ENCODE results near the gene CMPK2.

CMPK2 gene

DNA sequence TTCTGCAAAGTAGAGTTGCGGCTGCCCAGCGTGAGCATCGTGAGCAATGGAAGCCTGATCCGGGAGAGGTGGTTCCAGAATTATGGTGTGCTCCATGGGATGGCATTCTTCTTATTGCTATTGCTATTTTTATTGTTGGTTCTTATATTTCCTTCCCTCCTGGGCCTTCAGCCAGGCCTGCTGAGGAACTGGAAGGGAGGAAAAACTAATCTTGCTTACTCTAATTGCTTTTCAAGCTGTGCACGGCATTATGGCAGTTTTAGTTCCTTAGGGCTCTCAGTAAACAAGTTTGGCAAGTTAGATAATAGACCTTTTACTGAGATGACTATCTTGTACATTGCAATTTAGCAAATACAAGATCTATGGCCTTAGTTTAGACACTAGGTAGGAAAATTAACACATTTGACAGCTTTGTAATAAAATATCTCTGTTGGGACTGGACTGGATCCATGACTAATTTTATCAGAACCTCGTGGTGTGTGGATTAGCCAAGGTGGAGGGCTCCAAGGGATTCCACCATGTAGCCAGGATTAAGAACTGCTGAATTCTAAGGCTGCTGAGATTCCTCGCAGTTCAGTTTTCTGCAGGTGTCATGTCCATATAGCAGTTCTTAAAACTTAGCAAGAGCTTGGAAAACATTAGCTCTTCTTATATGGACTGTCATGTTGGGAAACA, 17.9 kb upstream of the CMPK2 start:
- no peaks in the 10 kb centered on the region for H3K27me3 ChIP-seq
- TF ChIP-seq, protein P1, sequence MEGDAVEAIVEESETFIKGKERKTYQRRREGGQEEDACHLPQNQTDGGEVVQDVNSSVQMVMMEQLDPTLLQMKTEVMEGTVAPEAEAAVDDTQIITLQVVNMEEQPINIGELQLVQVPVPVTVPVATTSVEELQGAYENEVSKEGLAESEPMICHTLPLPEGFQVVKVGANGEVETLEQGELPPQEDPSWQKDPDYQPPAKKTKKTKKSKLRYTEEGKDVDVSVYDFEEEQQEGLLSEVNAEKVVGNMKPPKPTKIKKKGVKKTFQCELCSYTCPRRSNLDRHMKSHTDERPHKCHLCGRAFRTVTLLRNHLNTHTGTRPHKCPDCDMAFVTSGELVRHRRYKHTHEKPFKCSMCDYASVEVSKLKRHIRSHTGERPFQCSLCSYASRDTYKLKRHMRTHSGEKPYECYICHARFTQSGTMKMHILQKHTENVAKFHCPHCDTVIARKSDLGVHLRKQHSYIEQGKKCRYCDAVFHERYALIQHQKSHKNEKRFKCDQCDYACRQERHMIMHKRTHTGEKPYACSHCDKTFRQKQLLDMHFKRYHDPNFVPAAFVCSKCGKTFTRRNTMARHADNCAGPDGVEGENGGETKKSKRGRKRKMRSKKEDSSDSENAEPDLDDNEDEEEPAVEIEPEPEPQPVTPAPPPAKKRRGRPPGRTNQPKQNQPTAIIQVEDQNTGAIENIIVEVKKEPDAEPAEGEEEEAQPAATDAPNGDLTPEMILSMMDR (IDR thresholded peaks at IDR 0.05; ENCODE audit: low read depth, low read length), result no peak
- no peak overlapping the region for H3K4me3 ChIP-seq (ENCODE audit: low read depth, low read length)
- DNase-seq, result no peak
- H3K36me3 ChIP-seq, result no peaks in the 10 kb centered on the region
- no peaks in the 10 kb centered on the region for H3K9me3 ChIP-seq
- H3K4me1 ChIP-seq, result no peaks in the 10 kb centered on the region

DNA sequence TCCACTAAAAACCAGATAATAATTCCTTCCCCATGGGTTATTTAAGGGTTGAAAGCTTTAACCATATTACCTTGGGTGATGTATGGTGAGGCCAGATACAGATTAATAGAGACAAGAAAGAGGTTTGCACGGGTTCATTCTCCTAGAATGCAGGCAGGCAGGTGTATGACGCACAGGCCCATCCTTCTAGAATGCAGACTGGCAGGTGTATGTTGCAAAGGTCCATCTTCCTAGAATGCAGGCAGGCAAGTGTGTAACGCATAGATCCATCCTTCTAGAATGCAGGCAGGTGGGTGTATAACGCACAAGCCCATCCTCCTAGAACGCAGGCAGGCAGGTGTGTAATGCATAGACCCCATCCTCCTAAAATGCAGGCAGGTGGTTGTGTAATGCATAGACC, 15.8 kb upstream of the CMPK2 start:
- no peak overlapping the region for H3K4me3 ChIP-seq (ENCODE audit: low read depth, low read length)
- H3K9me3 ChIP-seq, result no peaks in the 10 kb centered on the region
- no peaks in the 10 kb centered on the region for H3K27me3 ChIP-seq
- no peaks in the 10 kb centered on the region for H3K36me3 ChIP-seq
- no peak for DNase-seq
- TF ChIP-seq, protein P1 (IDR thresholded peaks at IDR 0.05; ENCODE audit: low read depth, low read length), result no peak
- no peaks in the 10 kb centered on the region for H3K4me1 ChIP-seq

DNA sequence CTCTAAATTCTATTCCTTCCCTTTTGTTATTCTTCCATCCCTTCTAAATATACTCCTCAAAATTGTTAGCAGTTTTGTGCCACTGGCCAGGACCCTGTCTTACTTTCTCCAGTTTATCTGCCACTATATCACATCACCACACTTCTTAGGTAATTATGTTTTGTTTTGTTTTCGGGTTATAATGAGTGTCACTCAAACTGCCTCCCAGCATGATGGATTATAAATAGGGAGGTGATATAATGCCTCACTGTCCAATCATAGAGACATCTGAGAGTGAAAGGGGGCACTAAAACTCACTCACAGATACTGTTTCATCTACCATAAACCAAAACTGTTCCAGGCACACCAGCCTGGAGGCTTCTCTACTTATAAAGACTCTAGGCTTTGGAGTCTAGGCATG, 15.3 kb upstream of the CMPK2 start:
- TF ChIP-seq, protein P1 (IDR thresholded peaks at IDR 0.05; ENCODE audit: low read depth, low read length), result no peak
- Histone ChIP-seq H3K4me3 (ENCODE audit: low read depth, low read length) (no peak overlapping the region), H3K36me3 (no peaks in the 10 kb centered on the region), H3K9me3 (no peaks in the 10 kb centered on the region), H3K27me3 (no peaks in the 10 kb centered on the region), H3K4me1 (no peaks in the 10 kb centered on the region)
- DNase-seq, result no peak

DNA sequence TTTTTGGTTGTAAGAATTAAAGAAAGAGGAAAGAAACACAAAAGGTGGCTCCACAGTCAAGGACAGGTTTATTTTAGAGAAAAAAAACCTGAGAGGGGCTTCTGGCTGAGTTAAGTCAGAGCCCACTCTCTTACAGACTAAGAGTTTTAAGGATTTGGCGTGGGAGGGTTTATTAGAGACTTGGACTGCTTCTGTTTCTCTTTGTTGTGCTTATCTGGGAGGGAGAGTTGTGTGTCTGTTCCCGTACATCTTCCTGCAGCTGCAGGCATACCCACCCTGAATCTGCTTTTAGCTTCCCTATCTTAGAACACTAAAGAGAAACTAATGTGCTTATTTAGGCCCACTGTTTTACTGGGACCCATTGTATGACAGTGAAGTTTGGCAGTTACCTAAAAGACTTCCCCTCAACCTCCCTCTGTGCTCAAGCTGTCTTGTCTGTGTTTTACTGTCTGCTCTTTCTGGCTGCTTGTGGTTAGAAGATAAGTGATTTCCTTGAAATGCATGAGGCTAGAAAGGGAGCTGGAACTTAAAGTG, 14.6 kb upstream of the CMPK2 start:
- no peak overlapping the region for H3K4me3 ChIP-seq (ENCODE audit: low read depth, low read length)
- no peaks in the 10 kb centered on the region for H3K4me1 ChIP-seq
- TF ChIP-seq, protein P1 (IDR thresholded peaks at IDR 0.05; ENCODE audit: low read depth, low read length), result no peak
- no peaks in the 10 kb centered on the region for H3K36me3 ChIP-seq
- no peaks in the 10 kb centered on the region for H3K9me3 ChIP-seq
- no peak for DNase-seq
- no peaks in the 10 kb centered on the region for H3K27me3 ChIP-seq

DNA sequence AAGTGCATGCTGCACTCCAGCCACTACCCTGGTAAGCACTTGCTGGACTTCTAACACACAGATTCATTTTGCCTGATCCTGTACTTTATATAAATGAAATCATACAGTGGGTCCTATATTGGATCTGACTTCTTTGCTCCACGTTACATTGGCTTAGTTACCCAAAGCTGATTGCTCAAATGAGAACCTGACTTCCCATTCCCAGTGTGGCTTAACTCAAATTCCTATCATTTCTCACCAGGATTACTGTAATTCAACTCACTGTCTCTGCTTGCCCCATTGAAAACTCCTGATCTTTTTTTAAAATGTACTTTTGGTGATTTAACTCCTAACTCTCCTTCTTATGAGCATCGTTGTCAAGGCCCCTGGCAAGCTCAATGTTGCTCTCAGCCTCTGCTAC, 13.3 kb upstream of the CMPK2 start:
- TF ChIP-seq, protein P1 (IDR thresholded peaks at IDR 0.05; ENCODE audit: low read depth, low read length), result no peak
- Histone ChIP-seq H3K4me1 (no peaks in the 10 kb centered on the region), H3K4me3 (ENCODE audit: low read depth, low read length) (no peak overlapping the region), H3K36me3 (no peaks in the 10 kb centered on the region), H3K27me3 (no peaks in the 10 kb centered on the region), H3K9me3 (no peaks in the 10 kb centered on the region)
- no peak for DNase-seq

DNA sequence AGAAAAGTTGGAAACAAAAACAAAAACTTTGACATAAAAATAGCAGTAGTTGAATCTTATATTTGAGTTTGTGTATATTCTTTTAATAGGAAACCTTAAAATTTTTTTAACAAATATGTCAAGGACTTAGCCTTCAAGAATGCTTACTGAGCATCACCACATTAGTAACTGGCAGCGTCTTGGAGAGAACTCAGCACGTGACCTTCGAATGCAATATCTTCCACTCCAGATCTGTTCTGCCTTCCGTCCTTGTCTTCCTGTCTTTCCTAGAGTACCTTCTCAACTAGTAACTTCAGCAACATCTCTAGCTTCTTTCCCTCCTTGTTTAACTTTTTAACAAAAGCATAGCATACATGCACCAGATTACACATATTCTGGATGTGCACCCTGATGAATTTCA, 12.8 kb upstream of the CMPK2 start:
- H3K4me3 ChIP-seq (ENCODE audit: low read depth, low read length), result no peak overlapping the region
- no peak for DNase-seq
- no peaks in the 10 kb centered on the region for H3K4me1 ChIP-seq

More for the DNA sequence above, 12.8 kb upstream of the CMPK2 start:
- Histone ChIP-seq H3K9me3 (no peaks in the 10 kb centered on the region), H3K27me3 (no peaks in the 10 kb centered on the region), H3K36me3 (no peaks in the 10 kb centered on the region)
- TF ChIP-seq, protein P1 (IDR thresholded peaks at IDR 0.05; ENCODE audit: low read depth, low read length), result no peak
